ENCODE data around the gene MEX3B.

- TF ChIP-seq, protein P1, sequence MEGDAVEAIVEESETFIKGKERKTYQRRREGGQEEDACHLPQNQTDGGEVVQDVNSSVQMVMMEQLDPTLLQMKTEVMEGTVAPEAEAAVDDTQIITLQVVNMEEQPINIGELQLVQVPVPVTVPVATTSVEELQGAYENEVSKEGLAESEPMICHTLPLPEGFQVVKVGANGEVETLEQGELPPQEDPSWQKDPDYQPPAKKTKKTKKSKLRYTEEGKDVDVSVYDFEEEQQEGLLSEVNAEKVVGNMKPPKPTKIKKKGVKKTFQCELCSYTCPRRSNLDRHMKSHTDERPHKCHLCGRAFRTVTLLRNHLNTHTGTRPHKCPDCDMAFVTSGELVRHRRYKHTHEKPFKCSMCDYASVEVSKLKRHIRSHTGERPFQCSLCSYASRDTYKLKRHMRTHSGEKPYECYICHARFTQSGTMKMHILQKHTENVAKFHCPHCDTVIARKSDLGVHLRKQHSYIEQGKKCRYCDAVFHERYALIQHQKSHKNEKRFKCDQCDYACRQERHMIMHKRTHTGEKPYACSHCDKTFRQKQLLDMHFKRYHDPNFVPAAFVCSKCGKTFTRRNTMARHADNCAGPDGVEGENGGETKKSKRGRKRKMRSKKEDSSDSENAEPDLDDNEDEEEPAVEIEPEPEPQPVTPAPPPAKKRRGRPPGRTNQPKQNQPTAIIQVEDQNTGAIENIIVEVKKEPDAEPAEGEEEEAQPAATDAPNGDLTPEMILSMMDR (IDR thresholded peaks at IDR 0.05; ENCODE audit: extremely low read depth in 1 of 2, insufficient read depth in 1 of 2, low read depth in 1 of 2, low read length in 2 of 2) = no peak
- TF ChIP-seq POLR2A (IDR thresholded peaks at IDR 0.05; ENCODE audit: low read depth, low read length) (no peak), FOS (IDR thresholded peaks at IDR 0.05; ENCODE audit: borderline replicate concordance, insufficient read depth, low read length) (no peak), JUN (IDR thresholded peaks at IDR 0.05; ENCODE audit: borderline replicate concordance, insufficient read depth, insufficient read length, low read depth) (no peak), MYC (IDR thresholded peaks at IDR 0.05; ENCODE audit: low read depth, low read length) (no peak), POLR2AphosphoS5 (IDR thresholded peaks at IDR 0.05; ENCODE audit: insufficient read depth, low read depth, low read length) (no peak), EZH2 (IDR thresholded peaks at IDR 0.05; ENCODE audit: borderline replicate concordance, low read depth, low read length, severe bottlenecking) (no peak)
- TF ChIP-seq, protein P2, sequence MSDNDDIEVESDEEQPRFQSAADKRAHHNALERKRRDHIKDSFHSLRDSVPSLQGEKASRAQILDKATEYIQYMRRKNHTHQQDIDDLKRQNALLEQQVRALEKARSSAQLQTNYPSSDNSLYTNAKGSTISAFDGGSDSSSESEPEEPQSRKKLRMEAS (IDR thresholded peaks at IDR 0.05; ENCODE audit: insufficient read depth, insufficient read length) = no peak
These were observed 11.4 kb upstream of the MEX3B start for GRCh38 chr15:82056958-82057823.
